HEK293 (cell line): Measurements from ENCODE around the gene LHX2.

Experiments used
- CTCF ChIA-PET: fragments of 350-600 bp; formaldehyde crosslinking; extraction: SDS; loops from one replicate; lab custom pipeline; 2021; ENCODE audit warnings: antibody characterized with exemption; lab: Yijun Ruan, JAX
- POLR2A ChIA-PET: fragments of 300-600 bp; formaldehyde crosslinking; extraction: SDS; loops from one replicate; lab custom pipeline; 2020; ENCODE audit warnings: antibody characterized with exemption, inconsistent platforms; lab: Yijun Ruan, JAX
- H3K27ac ChIP-seq: fragments of 200-500 bp; sonication (Bioruptor generic); 2 replicates; pipeline ENCODE4 v1.5.1; 2014; ENCODE audit warnings: low read depth, low read length, control low read depth, inconsistent platforms; ENCODE audit errors: extremely low read depth
- H3K36me3 ChIP-seq, 2 experiments: fragments of 200-500 bp in 1 of 2; sonication (Bioruptor generic) in 1 of 2; 1 replicate in 1 of 2; 2 replicates in 1 of 2; pipeline ENCODE4 v1.5.1; 2014 to 2017; ENCODE audit warnings: inconsistent platforms in 2 of 2, low read length in 2 of 2; ENCODE audit not compliant: control insufficient read depth in 2 of 2, insufficient read depth in 1 of 2
- H3K4me1 ChIP-seq: fragments of 200-500 bp; sonication (Bioruptor generic); 2 replicates; pipeline ENCODE4 v1.5.1; 2014; ENCODE audit warnings: mild to moderate bottlenecking, low read length, inconsistent platforms; ENCODE audit not compliant: control insufficient read depth, insufficient read depth
- H3K4me3 ChIP-seq: 2 replicates; pipeline ENCODE4 v1.5.1; 2011; ENCODE audit warnings: low read depth, mild to moderate bottlenecking, control low read depth, low read length, moderate library complexity
- H3K9me3 ChIP-seq: fragments of 200-500 bp; sonication (Bioruptor generic); 2 replicates; pipeline ENCODE4 v1.5.1; 2014; ENCODE audit warnings: low read depth, low read length, inconsistent platforms; ENCODE audit not compliant: control insufficient read depth, insufficient read depth
- EGR2 ChIP-seq: fragments of 450-650 bp; formaldehyde crosslinking; IDR thresholded peaks from 2 replicates; pipeline ENCODE4 v1.5.1; 2016; ENCODE audit warnings: low read depth, missing biosample characterization, missing genetic modification characterization
- IKZF3 ChIP-seq: fragments of 450-650 bp; IDR thresholded peaks from 2 replicates; pipeline ENCODE4 v1.5.0; 2018; ENCODE audit warnings: missing biosample characterization, mild to moderate bottlenecking, missing genetic modification characterization, moderate library complexity
- KLF1 ChIP-seq: fragments of 450-650 bp; formaldehyde crosslinking; IDR thresholded peaks from 2 replicates; pipeline ENCODE4 v1.5.1; 2016; ENCODE audit warnings: missing biosample characterization, missing genetic modification characterization
- RBAK ChIP-seq: fragments of 450-650 bp; formaldehyde crosslinking; IDR thresholded peaks from 2 replicates; pipeline ENCODE4 v1.5.1; 2016; ENCODE audit warnings: missing biosample characterization, missing genetic modification characterization
- SALL2 ChIP-seq: fragments of 450-650 bp; formaldehyde crosslinking; IDR thresholded peaks from 2 replicates; pipeline ENCODE4 v1.5.0; 2017; ENCODE audit warnings: missing biosample characterization, mild to moderate bottlenecking, missing genetic modification characterization, borderline replicate concordance
- SCRT1 ChIP-seq: fragments of 450-650 bp; formaldehyde crosslinking; IDR thresholded peaks from 2 replicates; pipeline ENCODE4 v1.5.1; 2016; ENCODE audit warnings: missing biosample characterization, missing genetic modification characterization, borderline replicate concordance
- ZNF112 ChIP-seq: fragments of 450-650 bp; formaldehyde crosslinking; IDR thresholded peaks from 2 replicates; pipeline ENCODE4 v1.5.0; 2017; ENCODE audit warnings: missing biosample characterization, missing genetic modification characterization
- ZNF121 ChIP-seq: fragments of 450-650 bp; formaldehyde crosslinking; IDR thresholded peaks from 2 replicates; pipeline ENCODE4 v1.5.1; 2016; ENCODE audit warnings: missing biosample characterization, missing genetic modification characterization
- ZNF404 ChIP-seq: fragments of 450-650 bp; formaldehyde crosslinking; IDR thresholded peaks from 2 replicates; pipeline ENCODE4 v1.5.1; 2017; ENCODE audit warnings: missing biosample characterization, missing genetic modification characterization
- ZNF416 ChIP-seq: fragments of 450-650 bp; formaldehyde crosslinking; IDR thresholded peaks from 2 replicates; pipeline ENCODE4 v1.5.1; 2016; ENCODE audit warnings: missing biosample characterization, missing genetic modification characterization
- ZNF792 ChIP-seq: fragments of 450-650 bp; formaldehyde crosslinking; IDR thresholded peaks from 2 replicates; pipeline ENCODE4 v1.5.1; 2016; ENCODE audit warnings: missing biosample characterization, missing genetic modification characterization
- ZNF830 ChIP-seq: fragments of 450-650 bp; IDR thresholded peaks from 2 replicates; pipeline ENCODE4 v1.5.0; 2018; ENCODE audit warnings: missing biosample characterization, missing genetic modification characterization, low read depth, mild to moderate bottlenecking, moderate library complexity
- ZSCAN16 ChIP-seq: fragments of 450-650 bp; formaldehyde crosslinking; IDR thresholded peaks from 2 replicates; pipeline ENCODE4 v1.5.1; 2016; ENCODE audit warnings: missing biosample characterization, missing genetic modification characterization
- TF ChIP-seq, protein P1 (sequence below): fragments of 450-650 bp; formaldehyde crosslinking; IDR thresholded peaks from 2 replicates; pipeline ENCODE4 v1.5.1; 2016; ENCODE audit warnings: missing biosample characterization, missing genetic modification characterization, borderline replicate concordance
- TF ChIP-seq, protein P2 (sequence below): fragments of 450-650 bp; formaldehyde crosslinking; IDR thresholded peaks from 2 replicates; pipeline ENCODE4 v1.5.1; 2016; ENCODE audit warnings: missing biosample characterization, missing genetic modification characterization
- TF ChIP-seq, protein P3 (sequence below): fragments of 450-650 bp; formaldehyde crosslinking; IDR thresholded peaks from 2 replicates; pipeline ENCODE4 v1.5.1; 2016; ENCODE audit warnings: missing biosample characterization, missing genetic modification characterization
- TF ChIP-seq, protein P4 (sequence below): fragments of 450-650 bp; formaldehyde crosslinking; IDR thresholded peaks from 2 replicates; pipeline ENCODE4 v1.5.1; 2016; ENCODE audit warnings: missing biosample characterization, missing genetic modification characterization, low read depth
- TF ChIP-seq, protein P5 (sequence below): fragments of 450-650 bp; IDR thresholded peaks from 2 replicates; pipeline ENCODE4 v1.5.1; 2018; ENCODE audit warnings: missing biosample characterization, missing genetic modification characterization
- TF ChIP-seq, protein P6 (sequence below): IDR thresholded peaks from 2 replicates; pipeline ENCODE4 v1.6.1; 2011; ENCODE audit warnings: mild to moderate bottlenecking, low read depth, low read length, borderline replicate concordance

LHX2 gene

DNA sequence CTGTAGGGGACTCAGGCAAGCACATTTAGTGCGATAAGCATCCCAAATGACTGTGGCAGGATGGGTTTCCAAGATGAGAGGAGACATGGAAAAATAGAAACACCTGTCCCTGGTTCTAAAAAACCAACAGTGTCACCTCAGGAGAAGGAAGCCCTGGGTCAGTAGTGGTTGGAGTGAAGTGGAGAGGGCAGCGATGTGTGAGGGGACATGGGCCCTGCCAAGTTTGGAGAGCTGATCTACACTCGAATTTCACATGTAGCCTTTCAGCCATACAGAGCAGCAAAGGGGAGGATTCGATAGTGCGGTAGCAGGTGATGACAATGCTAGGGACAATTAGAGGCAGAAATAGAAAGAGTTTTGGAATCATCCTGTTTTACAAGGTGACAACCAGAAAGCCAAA is 32.6 kb upstream of the LHX2 start (continued):
- TF ChIP-seq ZNF121 (tag by site-specific recombination) = no peak

DNA sequence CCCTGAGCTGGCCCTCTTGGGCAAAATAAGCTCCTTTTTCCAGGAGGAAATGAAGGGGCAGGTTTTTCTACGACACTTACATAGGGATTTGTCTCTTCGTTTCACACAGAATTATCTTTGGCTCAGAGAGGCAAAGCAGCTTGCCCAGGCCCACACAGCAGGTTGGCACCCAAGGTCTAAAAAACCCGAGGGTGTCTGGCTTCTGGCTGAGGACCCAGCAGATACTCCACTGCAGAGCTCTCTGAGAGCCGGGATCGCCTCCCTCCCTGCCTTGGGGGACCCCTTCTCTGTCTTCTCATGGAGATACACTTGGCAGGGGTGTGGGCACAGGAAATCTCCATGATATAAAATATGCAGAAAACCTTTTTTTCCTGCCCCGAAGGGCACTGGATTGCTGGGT is 29.0 kb upstream of the LHX2 start:
- TF ChIP-seq ZNF830 (tag by site-specific recombination) = no peak
- no peak for TF ChIP-seq SALL2
- TF ChIP-seq, protein P1, sequence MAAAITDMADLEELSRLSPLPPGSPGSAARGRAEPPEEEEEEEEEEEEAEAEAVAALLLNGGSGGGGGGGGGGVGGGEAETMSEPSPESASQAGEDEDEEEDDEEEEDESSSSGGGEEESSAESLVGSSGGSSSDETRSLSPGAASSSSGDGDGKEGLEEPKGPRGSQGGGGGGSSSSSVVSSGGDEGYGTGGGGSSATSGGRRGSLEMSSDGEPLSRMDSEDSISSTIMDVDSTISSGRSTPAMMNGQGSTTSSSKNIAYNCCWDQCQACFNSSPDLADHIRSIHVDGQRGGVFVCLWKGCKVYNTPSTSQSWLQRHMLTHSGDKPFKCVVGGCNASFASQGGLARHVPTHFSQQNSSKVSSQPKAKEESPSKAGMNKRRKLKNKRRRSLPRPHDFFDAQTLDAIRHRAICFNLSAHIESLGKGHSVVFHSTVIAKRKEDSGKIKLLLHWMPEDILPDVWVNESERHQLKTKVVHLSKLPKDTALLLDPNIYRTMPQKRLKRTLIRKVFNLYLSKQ (tag by site-specific recombination) = no peak
- no peak for TF ChIP-seq RBAK
- no peak for TF ChIP-seq ZNF404 (tag by site-specific recombination)
- TF ChIP-seq, protein P2, sequence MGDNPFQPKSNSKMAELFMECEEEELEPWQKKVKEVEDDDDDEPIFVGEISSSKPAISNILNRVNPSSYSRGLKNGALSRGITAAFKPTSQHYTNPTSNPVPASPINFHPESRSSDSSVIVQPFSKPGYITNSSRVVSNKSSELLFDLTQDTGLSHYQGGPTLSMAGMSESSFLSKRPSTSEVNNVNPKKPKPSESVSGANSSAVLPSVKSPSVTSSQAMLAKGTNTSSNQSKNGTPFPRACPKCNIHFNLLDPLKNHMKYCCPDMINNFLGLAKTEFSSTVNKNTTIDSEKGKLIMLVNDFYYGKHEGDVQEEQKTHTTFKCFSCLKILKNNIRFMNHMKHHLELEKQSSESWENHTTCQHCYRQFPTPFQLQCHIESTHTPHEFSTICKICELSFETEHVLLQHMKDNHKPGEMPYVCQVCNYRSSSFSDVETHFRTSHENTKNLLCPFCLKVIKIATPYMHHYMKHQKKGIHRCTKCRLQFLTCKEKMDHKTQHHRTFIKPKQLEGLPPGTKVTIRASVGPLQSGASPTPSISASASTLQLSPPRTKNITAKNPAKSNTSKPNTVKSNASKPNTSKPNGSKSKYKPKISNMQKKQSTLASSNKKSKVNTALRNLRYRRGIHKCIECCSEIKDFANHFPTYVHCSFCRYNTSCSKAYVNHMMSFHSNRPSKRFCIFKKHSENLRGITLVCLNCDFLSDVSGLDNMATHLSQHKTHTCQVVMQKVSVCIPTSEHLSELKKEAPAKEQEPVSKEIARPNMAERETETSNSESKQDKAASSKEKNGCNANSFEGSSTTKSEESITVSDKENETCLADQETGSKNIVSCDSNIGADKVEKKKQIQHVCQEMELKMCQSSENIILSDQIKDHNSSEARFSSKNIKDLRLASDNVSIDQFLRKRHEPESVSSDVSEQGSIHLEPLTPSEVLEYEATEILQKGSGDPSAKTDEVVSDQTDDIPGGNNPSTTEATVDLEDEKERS (tag by site-specific recombination) = no peak
- no peak for TF ChIP-seq KLF1 (tag by site-specific recombination)
- TF ChIP-seq ZNF416 (tag by site-specific recombination) = no peak
- no peak for TF ChIP-seq EGR2 (tag by site-specific recombination)
- TF ChIP-seq, protein P3, sequence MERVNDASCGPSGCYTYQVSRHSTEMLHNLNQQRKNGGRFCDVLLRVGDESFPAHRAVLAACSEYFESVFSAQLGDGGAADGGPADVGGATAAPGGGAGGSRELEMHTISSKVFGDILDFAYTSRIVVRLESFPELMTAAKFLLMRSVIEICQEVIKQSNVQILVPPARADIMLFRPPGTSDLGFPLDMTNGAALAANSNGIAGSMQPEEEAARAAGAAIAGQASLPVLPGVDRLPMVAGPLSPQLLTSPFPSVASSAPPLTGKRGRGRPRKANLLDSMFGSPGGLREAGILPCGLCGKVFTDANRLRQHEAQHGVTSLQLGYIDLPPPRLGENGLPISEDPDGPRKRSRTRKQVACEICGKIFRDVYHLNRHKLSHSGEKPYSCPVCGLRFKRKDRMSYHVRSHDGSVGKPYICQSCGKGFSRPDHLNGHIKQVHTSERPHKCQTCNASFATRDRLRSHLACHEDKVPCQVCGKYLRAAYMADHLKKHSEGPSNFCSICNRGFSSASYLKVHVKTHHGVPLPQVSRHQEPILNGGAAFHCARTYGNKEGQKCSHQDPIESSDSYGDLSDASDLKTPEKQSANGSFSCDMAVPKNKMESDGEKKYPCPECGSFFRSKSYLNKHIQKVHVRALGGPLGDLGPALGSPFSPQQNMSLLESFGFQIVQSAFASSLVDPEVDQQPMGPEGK (tag by site-specific recombination) = no peak
- TF ChIP-seq, protein P4, sequence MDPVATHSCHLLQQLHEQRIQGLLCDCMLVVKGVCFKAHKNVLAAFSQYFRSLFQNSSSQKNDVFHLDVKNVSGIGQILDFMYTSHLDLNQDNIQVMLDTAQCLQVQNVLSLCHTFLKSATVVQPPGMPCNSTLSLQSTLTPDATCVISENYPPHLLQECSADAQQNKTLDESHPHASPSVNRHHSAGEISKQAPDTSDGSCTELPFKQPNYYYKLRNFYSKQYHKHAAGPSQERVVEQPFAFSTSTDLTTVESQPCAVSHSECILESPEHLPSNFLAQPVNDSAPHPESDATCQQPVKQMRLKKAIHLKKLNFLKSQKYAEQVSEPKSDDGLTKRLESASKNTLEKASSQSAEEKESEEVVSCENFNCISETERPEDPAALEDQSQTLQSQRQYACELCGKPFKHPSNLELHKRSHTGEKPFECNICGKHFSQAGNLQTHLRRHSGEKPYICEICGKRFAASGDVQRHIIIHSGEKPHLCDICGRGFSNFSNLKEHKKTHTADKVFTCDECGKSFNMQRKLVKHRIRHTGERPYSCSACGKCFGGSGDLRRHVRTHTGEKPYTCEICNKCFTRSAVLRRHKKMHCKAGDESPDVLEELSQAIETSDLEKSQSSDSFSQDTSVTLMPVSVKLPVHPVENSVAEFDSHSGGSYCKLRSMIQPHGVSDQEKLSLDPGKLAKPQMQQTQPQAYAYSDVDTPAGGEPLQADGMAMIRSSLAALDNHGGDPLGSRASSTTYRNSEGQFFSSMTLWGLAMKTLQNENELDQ (tag by site-specific recombination) = no peak
- no peak for TF ChIP-seq ZNF792 (tag by site-specific recombination)
- TF ChIP-seq, protein P5, sequence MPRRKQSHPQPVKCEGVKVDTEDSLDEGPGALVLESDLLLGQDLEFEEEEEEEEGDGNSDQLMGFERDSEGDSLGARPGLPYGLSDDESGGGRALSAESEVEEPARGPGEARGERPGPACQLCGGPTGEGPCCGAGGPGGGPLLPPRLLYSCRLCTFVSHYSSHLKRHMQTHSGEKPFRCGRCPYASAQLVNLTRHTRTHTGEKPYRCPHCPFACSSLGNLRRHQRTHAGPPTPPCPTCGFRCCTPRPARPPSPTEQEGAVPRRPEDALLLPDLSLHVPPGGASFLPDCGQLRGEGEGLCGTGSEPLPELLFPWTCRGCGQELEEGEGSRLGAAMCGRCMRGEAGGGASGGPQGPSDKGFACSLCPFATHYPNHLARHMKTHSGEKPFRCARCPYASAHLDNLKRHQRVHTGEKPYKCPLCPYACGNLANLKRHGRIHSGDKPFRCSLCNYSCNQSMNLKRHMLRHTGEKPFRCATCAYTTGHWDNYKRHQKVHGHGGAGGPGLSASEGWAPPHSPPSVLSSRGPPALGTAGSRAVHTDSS (tag by site-specific recombination) = no peak
- TF ChIP-seq SCRT1 (tag by site-specific recombination) = no peak
- TF ChIP-seq ZNF112 = no peak
- TF ChIP-seq ZSCAN16 (tag by site-specific recombination) = no peak
- TF ChIP-seq, protein P6, sequence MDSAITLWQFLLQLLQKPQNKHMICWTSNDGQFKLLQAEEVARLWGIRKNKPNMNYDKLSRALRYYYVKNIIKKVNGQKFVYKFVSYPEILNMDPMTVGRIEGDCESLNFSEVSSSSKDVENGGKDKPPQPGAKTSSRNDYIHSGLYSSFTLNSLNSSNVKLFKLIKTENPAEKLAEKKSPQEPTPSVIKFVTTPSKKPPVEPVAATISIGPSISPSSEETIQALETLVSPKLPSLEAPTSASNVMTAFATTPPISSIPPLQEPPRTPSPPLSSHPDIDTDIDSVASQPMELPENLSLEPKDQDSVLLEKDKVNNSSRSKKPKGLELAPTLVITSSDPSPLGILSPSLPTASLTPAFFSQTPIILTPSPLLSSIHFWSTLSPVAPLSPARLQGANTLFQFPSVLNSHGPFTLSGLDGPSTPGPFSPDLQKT = no peak
- TF ChIP-seq IKZF3 (tag by site-specific recombination) = no peak
- Histone ChIP-seq H3K9me3 (no peaks in the 10 kb centered on the region), H3K4me1 (no peaks in the 10 kb centered on the region), H3K27ac (no peak overlapping the region), H3K4me3 (no peak overlapping the region), H3K36me3 (no peaks in the 10 kb centered on the region)
- CTCF ChIA-PET = interaction anchor here (0.6 to 1.7 kb wide), 3 partner anchors 12 to 158 kb away, joined by 3 read pairs; no protein-coding TSS in a partner anchor
- POLR2A ChIA-PET = no interaction called here
